ENCODE data around the gene HCN4. TPM values are rescaled to one million over a fixed set of nuclear protein-coding genes. Genes with fewer than 3 reads are reported as not detected.

The HCN4 gene
- total and polyA plus RNA-seq, 2 of the 8 experiments (the other 6 are each of a cell fraction or from before 2014, with no cell fraction given), result 3.7 to 8.5 TPM

DNA sequence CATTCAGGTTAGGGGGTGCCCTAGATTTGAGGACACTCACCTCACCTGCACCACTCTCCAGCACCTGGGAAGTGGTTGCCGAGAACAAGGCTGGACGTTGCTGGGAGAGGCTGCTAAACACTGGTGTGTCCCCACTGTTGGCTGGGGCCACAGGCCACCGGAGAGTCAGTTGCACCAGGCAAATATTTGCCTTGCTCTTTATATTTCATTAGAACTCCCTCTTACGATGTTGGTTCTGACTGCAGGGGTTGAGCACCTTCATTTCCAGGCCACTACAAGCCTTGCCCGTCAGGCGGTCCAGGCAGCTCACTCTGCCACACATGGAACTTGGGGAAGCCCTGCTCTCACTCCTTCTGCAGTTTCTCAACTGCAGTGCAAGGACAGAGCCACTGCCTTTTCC is 30.7 kb downstream of the HCN4 start:
- ChIA-PET POLR2A (ENCODE audit: partially characterized antibody) (no interaction called here), CTCF (ENCODE audit: partially characterized antibody) (no interaction called here)
- Histone ChIP-seq H3K27ac (ENCODE audit: low read depth, low read length) (no peak overlapping the region), H3K4ac (replicated peaks; ENCODE audit: insufficient read length, low read depth, low read length) (no peak overlapping the region), H2BK20ac (ENCODE audit: low read length) (no peak overlapping the region), H3K56ac (replicated peaks; ENCODE audit: insufficient read length, low read depth, low read length) (no peak overlapping the region), H3K18ac (ENCODE audit: extremely low read depth, low read length) (no peak overlapping the region), H3K23me2 (ENCODE audit: low read depth, low read length) (no peaks in the 10 kb centered on the region), H2AK5ac (ENCODE audit: low read depth, low read length) (no peak overlapping the region), H3K9me3 (ENCODE audit: insufficient read depth in 2 of 2, low read depth in 1 of 2, low read length in 1 of 2) (peaks cover 0 to under 1% of the 10 kb centered on the region in 2 experiments; a peak in 1 of 4 replicates), H3K27me3 (replicated peaks in 1 of 4; ENCODE audit: control insufficient read depth in 3 of 4, extremely low read depth in 1 of 4, insufficient read depth in 3 of 4, low read length in 3 of 4) (no peaks in the 10 kb centered on the region), H3K79me1 (ENCODE audit: low read depth, low read length) (peaks cover 8% of the 10 kb centered on the region), H3K4me2 (ENCODE audit: insufficient read depth in 1 of 2, low read depth in 2 of 2, low read length in 2 of 2) (no peak overlapping the region), H4K20me1 (replicated peaks in 1 of 2; ENCODE audit: control insufficient read depth in 1 of 2, insufficient read depth in 2 of 2, low read length in 2 of 2) (peaks cover 2 to 4% of the 10 kb centered on the region in 2 experiments), H3K23ac (ENCODE audit: insufficient read length) (no peak overlapping the region), H2BK120ac (replicated peaks; ENCODE audit: low read depth, low read length) (no peak overlapping the region), H2BK5ac (ENCODE audit: low read depth, low read length) (no peak overlapping the region), H4K91ac (replicated peaks; ENCODE audit: insufficient read length, low read length) (no peak overlapping the region), H2AFZ (ENCODE audit: low read length) (no peak overlapping the region), H4K5ac (ENCODE audit: insufficient read length, low read depth, low read length) (no peak overlapping the region), H3K79me2 (ENCODE audit: control insufficient read depth in 1 of 2, insufficient read depth in 2 of 2, low read length in 2 of 2) (peaks cover 0 to 11% of the 10 kb centered on the region in 2 experiments; a peak in 2 of 4 replicates), H4K8ac (ENCODE audit: extremely low read depth, insufficient read depth, low read length) (no peak overlapping the region), H3K9ac (replicated peaks in 1 of 4; ENCODE audit: extremely low read depth in 1 of 4, low read depth in 3 of 4, low read length in 3 of 4) (no peak overlapping the region), H3K14ac (ENCODE audit: insufficient read length) (no peak overlapping the region), H3K4me3 (ENCODE audit: extremely low read depth in 1 of 4, insufficient read depth in 2 of 4, low read depth in 3 of 4, low read length in 4 of 4) (no peak overlapping the region), H2BK15ac (ENCODE audit: low read length) (no peak overlapping the region), H3K36me3 (ENCODE audit: control insufficient read depth in 2 of 4, insufficient read depth in 4 of 4, low read length in 3 of 4) (peaks cover 1 to 4% (median 2%) of the 10 kb centered on the region in 4 experiments; a peak in 6 of 8 replicates), H3K4me1 (replicated peaks in 1 of 4; ENCODE audit: control insufficient read depth in 3 of 4, insufficient read depth in 4 of 4, low read length in 3 of 4) (no peaks in the 10 kb centered on the region), H2BK12ac (ENCODE audit: low read depth, low read length) (no peak overlapping the region)
- TF ChIP-seq POLR2A (IDR thresholded peaks at IDR 0.05; ENCODE audit: control extremely low read depth in 1 of 2, low read depth in 2 of 2, low read length in 2 of 2), result no peak
- DNase-seq (ENCODE audit: low read depth in 1 of 2, low spot score in 2 of 2), result no peak
- no peak for FAIRE-seq
- WGBS, 2 experiments (ENCODE audit: extremely low coverage in 1 of 2, insufficient coverage in 1 of 2, insufficient read length in 1 of 2, insufficient replicate concordance in 2 of 2, low coverage in 1 of 2, low lambda C conversion rate in 2 of 2, missing lambda C conversion rate in 1 of 2), result 91% methylated on average over 6 of the region's 6 CpGs; no CpG with 5 or more reads in 1 of the 2 experiments
